Measurements from ENCODE around the gene SNX19.
A peak's percentile ranks its signal among the peaks of the same experiment; 100 is the strongest.
"Not testable (repeated sequence)": the region's sequence is repeated elsewhere in the genome, so short reads cannot be mapped to it uniquely, and the experiment has no call there.

Gene SNX19

DNA sequence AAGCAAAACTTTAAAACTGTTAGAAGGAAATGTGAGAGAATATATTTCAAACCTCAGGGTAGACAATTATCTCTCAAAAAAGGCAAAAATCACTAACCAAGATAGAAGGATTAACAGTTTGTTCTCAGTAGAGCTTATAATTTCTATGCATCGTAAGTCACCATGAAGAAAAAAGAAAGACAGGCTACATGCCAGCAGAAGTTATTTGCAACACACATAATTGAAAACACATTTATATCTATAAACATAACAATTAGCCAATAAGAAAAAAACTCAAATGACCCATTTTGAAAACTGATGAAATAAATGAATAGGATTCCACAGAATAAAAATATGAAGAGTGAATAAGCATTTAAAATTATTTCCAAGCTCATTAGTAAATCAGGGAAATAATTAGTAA, 24.4 kb upstream of the SNX19 start:
- H3K4me3 ChIP-seq (ENCODE audit: low read depth, low read length) = no peak overlapping the region

DNA sequence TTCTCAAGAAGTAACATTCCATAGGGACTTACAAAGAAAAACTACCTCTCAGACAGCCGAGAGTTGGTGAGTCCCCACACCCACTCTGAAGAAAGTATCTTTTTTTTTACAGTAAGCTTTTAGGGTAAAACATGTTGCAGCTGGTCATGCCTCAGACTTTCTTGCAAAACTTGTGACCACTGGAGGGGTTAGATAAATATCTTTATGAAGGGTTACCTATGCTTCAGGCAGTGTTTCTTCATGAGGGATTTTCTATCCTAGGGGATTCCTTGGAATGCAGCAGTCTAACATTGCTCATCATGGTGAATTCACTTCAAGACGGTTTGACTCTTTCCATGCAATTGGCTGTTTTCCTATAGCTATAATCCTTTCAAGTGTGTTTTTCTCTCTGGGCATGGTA, 20.8 kb upstream of the SNX19 start:
- TF ChIP-seq, protein P1, sequence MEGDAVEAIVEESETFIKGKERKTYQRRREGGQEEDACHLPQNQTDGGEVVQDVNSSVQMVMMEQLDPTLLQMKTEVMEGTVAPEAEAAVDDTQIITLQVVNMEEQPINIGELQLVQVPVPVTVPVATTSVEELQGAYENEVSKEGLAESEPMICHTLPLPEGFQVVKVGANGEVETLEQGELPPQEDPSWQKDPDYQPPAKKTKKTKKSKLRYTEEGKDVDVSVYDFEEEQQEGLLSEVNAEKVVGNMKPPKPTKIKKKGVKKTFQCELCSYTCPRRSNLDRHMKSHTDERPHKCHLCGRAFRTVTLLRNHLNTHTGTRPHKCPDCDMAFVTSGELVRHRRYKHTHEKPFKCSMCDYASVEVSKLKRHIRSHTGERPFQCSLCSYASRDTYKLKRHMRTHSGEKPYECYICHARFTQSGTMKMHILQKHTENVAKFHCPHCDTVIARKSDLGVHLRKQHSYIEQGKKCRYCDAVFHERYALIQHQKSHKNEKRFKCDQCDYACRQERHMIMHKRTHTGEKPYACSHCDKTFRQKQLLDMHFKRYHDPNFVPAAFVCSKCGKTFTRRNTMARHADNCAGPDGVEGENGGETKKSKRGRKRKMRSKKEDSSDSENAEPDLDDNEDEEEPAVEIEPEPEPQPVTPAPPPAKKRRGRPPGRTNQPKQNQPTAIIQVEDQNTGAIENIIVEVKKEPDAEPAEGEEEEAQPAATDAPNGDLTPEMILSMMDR (IDR thresholded peaks at IDR 0.05; ENCODE audit: low read depth, low read length) = no peak
- no peak overlapping the region for H3K4me3 ChIP-seq (ENCODE audit: low read depth, low read length)

More for the DNA sequence above, 24.4 kb upstream of the SNX19 start:
- TF ChIP-seq, protein P1 (IDR thresholded peaks at IDR 0.05; ENCODE audit: low read depth, low read length) = no peak

DNA sequence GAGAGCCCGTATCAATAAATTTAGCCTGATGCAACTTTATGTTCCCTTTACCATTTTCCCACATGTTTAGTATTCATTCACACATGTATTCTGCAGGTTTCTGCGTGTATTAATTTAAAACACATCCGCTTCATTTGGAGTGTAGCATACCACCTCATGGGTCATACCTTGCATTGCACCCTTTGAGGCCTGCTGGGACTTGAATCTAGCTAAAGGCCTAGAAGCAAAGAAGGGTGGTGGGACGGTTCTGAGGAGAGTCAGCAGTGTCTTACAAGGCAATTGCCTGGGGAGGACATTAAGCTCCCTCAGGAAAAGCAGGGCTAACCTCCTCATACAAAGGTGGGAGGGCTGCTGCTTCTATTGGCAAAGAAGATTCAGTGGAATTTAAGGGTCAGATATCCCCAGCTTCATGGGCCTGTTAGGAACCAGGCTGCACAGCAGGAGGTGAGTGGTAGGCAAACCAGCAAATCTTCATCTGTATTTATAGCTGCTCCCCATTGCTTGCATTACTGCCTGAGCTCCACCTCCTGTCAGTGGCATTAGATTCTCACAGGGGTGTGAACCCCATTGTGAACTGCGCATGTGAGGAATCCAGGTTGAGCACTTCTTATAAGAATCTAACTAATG, 15.9 kb upstream of the SNX19 start:
- TF ChIP-seq, protein P1 (IDR thresholded peaks at IDR 0.05; ENCODE audit: low read depth, low read length) = no peak
- H3K4me3 ChIP-seq (ENCODE audit: low read depth, low read length) = no peak overlapping the region

DNA sequence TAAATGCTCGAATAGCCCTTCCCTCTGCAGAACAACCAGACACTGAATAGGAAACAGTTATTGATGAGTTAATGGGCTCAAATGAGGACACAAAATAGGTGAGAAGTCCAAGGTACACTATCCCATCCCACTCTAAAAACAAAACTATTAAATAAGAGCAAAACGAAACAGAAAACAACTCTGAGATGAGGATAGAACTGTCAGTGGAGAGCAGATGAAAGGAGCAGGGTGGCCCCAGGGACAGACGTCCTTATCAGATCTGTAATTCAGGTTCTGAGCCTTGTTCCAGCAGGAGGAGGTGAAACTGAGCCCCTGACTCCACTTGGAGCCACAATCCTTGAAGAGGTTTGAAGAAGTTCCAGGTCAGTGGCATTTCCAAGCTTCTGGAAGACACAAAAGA, 8.5 kb upstream of the SNX19 start:
- H3K4me3 ChIP-seq (ENCODE audit: low read depth, low read length) = no peak overlapping the region
- TF ChIP-seq, protein P1 (IDR thresholded peaks at IDR 0.05; ENCODE audit: low read depth, low read length) = no peak

DNA sequence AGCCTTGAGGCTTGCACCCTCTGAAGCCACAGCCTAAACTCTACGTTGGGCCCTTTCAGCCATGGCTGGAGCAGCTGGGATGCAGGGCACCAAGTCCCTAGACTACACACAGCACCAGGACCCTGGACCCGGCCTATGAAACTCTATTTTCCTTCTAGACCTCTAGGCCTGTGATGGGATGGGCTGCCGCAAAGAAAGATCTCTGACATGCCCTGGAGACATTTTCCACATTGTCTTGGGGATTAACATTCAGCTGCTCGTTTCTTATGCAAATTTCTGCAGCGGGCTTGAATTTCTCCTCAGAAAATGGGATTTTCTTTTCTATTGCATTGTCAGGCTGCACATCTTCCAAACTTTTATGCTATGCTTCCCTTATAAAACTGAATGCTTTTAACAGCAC, 4.3 kb upstream of the SNX19 start:
- H3K4me3 ChIP-seq (ENCODE audit: low read depth, low read length) = not testable (repeated sequence)

GRCh38 chr11:130918081-130918480, 1.8 kb upstream of the SNX19 start:
- H3K4me3 ChIP-seq (ENCODE audit: low read depth, low read length) = no peak overlapping the region
- TF ChIP-seq, protein P1 (IDR thresholded peaks at IDR 0.05; ENCODE audit: low read depth, low read length) = no peak

- TF ChIP-seq, protein P1 (IDR thresholded peaks at IDR 0.05; ENCODE audit: low read depth, low read length) = no peak
- peak overlapping the region; percentile 83 for H3K4me3 ChIP-seq (ENCODE audit: low read depth, low read length)
Measured at GRCh38 chr11:130916910-130917309, 631 bp upstream of the SNX19 start.
